Stimulated activated naive CD8-positive, alpha-beta T cell treated with anti-CD3 and anti-CD28 coated beads, Interleukin-15, Interleukin-2, amounts not matched to agents 100 ng/mL and 50 ng/mL, for 24 hours (primary cell): ENCODE measurements around the gene AGGF1.
"Not testable (repeated sequence)": the region's sequence is repeated elsewhere in the genome, so short reads cannot be mapped to it uniquely, and the experiment has no call there.

Experiments
- H3K27ac Mint-ChIP-seq: one replicate; pipeline ENCODE4 v1.8.0; 2021; ENCODE audit warnings: mild to moderate bottlenecking, mixed read lengths
- H3K27me3 Mint-ChIP-seq: one replicate; pipeline ENCODE4 v1.8.0; 2021; ENCODE audit warnings: mixed read lengths
- H3K36me3 Mint-ChIP-seq: one replicate; pipeline ENCODE4 v1.8.0; 2021; ENCODE audit warnings: low read depth, mixed read lengths
- H3K4me1 Mint-ChIP-seq: one replicate; pipeline ENCODE4 v1.8.0; 2021; ENCODE audit warnings: low read depth, mixed read lengths
- H3K4me3 Mint-ChIP-seq: one replicate; pipeline ENCODE4 v1.8.0; 2021; ENCODE audit warnings: mild to moderate bottlenecking, mixed read lengths
- H3K9me3 Mint-ChIP-seq: one replicate; pipeline ENCODE4 v1.8.0; 2021; ENCODE audit warnings: mixed read lengths

AGGF1 gene

GRCh38 chr5:77064040-77064439 is 33.8 kb downstream of the AGGF1 start:
- H3K9me3 Mint-ChIP-seq: no peaks in the 10 kb centered on the region
- no peak overlapping the region for H3K27ac Mint-ChIP-seq
- H3K4me3 Mint-ChIP-seq: no peak overlapping the region
- H3K36me3 Mint-ChIP-seq: peaks cover 74% of the 10 kb centered on the region
- H3K4me1 Mint-ChIP-seq: peaks cover 6% of the 10 kb centered on the region
- no peaks in the 10 kb centered on the region for H3K27me3 Mint-ChIP-seq

GRCh38 chr5:77065256-77065655 is 35.1 kb downstream of the AGGF1 start:
- Mint-ChIP-seq H3K9me3 (no peaks in the 10 kb centered on the region), H3K4me1 (peaks cover 6% of the 10 kb centered on the region), H3K36me3 (peaks cover 73% of the 10 kb centered on the region), H3K4me3 (no peak overlapping the region), H3K27ac (no peak overlapping the region), H3K27me3 (no peaks in the 10 kb centered on the region)

- Mint-ChIP-seq H3K4me3 (no peak overlapping the region), H3K9me3 (no peaks in the 10 kb centered on the region), H3K27ac (no peak overlapping the region), H3K4me1 (peaks cover 6% of the 10 kb centered on the region), H3K27me3 (no peaks in the 10 kb centered on the region), H3K36me3 (peaks cover 72% of the 10 kb centered on the region)
Measured at GRCh38 chr5:77066184-77066583, 36.0 kb downstream of the AGGF1 start.

- peaks cover 66% of the 10 kb centered on the region for H3K36me3 Mint-ChIP-seq
- H3K9me3 Mint-ChIP-seq: no peaks in the 10 kb centered on the region
Measured at GRCh38 chr5:77066823-77067442, 36.7 kb downstream of the AGGF1 start.

GRCh38 chr5:77073667-77074066 is 43.5 kb downstream of the AGGF1 start:
- H3K4me3 Mint-ChIP-seq: no peak overlapping the region
- no peak overlapping the region for H3K27ac Mint-ChIP-seq
- no peaks in the 10 kb centered on the region for H3K27me3 Mint-ChIP-seq
- peaks cover 11% of the 10 kb centered on the region for H3K4me1 Mint-ChIP-seq
- peaks cover 30% of the 10 kb centered on the region for H3K36me3 Mint-ChIP-seq
- no peaks in the 10 kb centered on the region for H3K9me3 Mint-ChIP-seq

More at GRCh38 chr5:77066823-77067442, 36.7 kb downstream of the AGGF1 start:
- Mint-ChIP-seq H3K4me3 (no peak overlapping the region), H3K27ac (no peak overlapping the region), H3K27me3 (no peaks in the 10 kb centered on the region), H3K4me1 (peaks cover 6% of the 10 kb centered on the region)

GRCh38 chr5:77074745-77075144 is 44.5 kb downstream of the AGGF1 start:
- H3K27me3 Mint-ChIP-seq: no peaks in the 10 kb centered on the region
- no peak overlapping the region for H3K4me3 Mint-ChIP-seq
- H3K27ac Mint-ChIP-seq: no peak overlapping the region
- peaks cover 21% of the 10 kb centered on the region for H3K36me3 Mint-ChIP-seq
- H3K9me3 Mint-ChIP-seq: no peaks in the 10 kb centered on the region
- H3K4me1 Mint-ChIP-seq: peaks cover 11% of the 10 kb centered on the region

GRCh38 chr5:77076961-77077828 is 47.0 kb downstream of the AGGF1 start:
- Mint-ChIP-seq H3K36me3 (peaks cover 16% of the 10 kb centered on the region), H3K9me3 (no peaks in the 10 kb centered on the region), H3K27ac (no peak overlapping the region), H3K4me3 (peak overlapping the region; percentile 70), H3K27me3 (no peaks in the 10 kb centered on the region), H3K4me1 (peaks cover 11% of the 10 kb centered on the region)

GRCh38 chr5:77077829-77078176 is 47.6 kb downstream of the AGGF1 start:
- H3K4me1 Mint-ChIP-seq: peaks cover 11% of the 10 kb centered on the region
- H3K36me3 Mint-ChIP-seq: peaks cover 19% of the 10 kb centered on the region
- H3K9me3 Mint-ChIP-seq: no peaks in the 10 kb centered on the region
- H3K27ac Mint-ChIP-seq: no peak overlapping the region
- H3K4me3 Mint-ChIP-seq: peak overlapping the region; percentile 45
- H3K27me3 Mint-ChIP-seq: no peaks in the 10 kb centered on the region

- H3K27ac Mint-ChIP-seq: not testable (repeated sequence)
- H3K4me1 Mint-ChIP-seq: peaks cover 18% of the 10 kb centered on the region
- H3K36me3 Mint-ChIP-seq: peaks cover 28% of the 10 kb centered on the region
Measured at GRCh38 chr5:77080479-77080878, 50.3 kb downstream of the AGGF1 start.

GRCh38 chr5:77080905-77081304 is 50.7 kb downstream of the AGGF1 start:
- no peak overlapping the region for H3K27ac Mint-ChIP-seq
- no peak overlapping the region for H3K4me3 Mint-ChIP-seq
- peaks cover 18% of the 10 kb centered on the region for H3K4me1 Mint-ChIP-seq
- no peaks in the 10 kb centered on the region for H3K27me3 Mint-ChIP-seq
- no peaks in the 10 kb centered on the region for H3K9me3 Mint-ChIP-seq
- H3K36me3 Mint-ChIP-seq: peaks cover 28% of the 10 kb centered on the region

More at GRCh38 chr5:77080479-77080878, 50.3 kb downstream of the AGGF1 start:
- H3K9me3 Mint-ChIP-seq, H3K4me3 Mint-ChIP-seq, H3K27me3 Mint-ChIP-seq: not testable (repeated sequence)

GRCh38 chr5:77082280-77082679 is 52.1 kb downstream of the AGGF1 start:
- no peak overlapping the region for H3K4me3 Mint-ChIP-seq
- H3K27me3 Mint-ChIP-seq: no peaks in the 10 kb centered on the region
- peaks cover 24% of the 10 kb centered on the region for H3K36me3 Mint-ChIP-seq
- H3K4me1 Mint-ChIP-seq: peaks cover 22% of the 10 kb centered on the region
- H3K9me3 Mint-ChIP-seq: no peaks in the 10 kb centered on the region
- H3K27ac Mint-ChIP-seq: no peak overlapping the region

GRCh38 chr5:77083088-77083487 is 52.9 kb downstream of the AGGF1 start:
- H3K4me3 Mint-ChIP-seq: no peak overlapping the region

GRCh38 chr5:77086368-77086688 is 56.1 kb downstream of the AGGF1 start:
- Mint-ChIP-seq H3K27ac (peak overlapping the region; percentile 96), H3K27me3 (no peaks in the 10 kb centered on the region), H3K4me3 (peak overlapping the region; percentile 89), H3K9me3 (no peaks in the 10 kb centered on the region), H3K36me3 (peaks cover 20% of the 10 kb centered on the region), H3K4me1 (peaks cover 27% of the 10 kb centered on the region)

More at GRCh38 chr5:77083088-77083487, 52.9 kb downstream of the AGGF1 start:
- H3K36me3 Mint-ChIP-seq: peaks cover 24% of the 10 kb centered on the region
- no peaks in the 10 kb centered on the region for H3K9me3 Mint-ChIP-seq
- H3K27ac Mint-ChIP-seq: no peak overlapping the region
- peaks cover 24% of the 10 kb centered on the region for H3K4me1 Mint-ChIP-seq
- no peaks in the 10 kb centered on the region for H3K27me3 Mint-ChIP-seq

GRCh38 chr5:77086689-77087483 is 56.7 kb downstream of the AGGF1 start, which contains the start of gene ZBED3:
Gene ZBED3, minus strand, starts transcription at chr5:77087285. Its CDS starts 9,407 bp downstream, at chr5:77077878.
- Mint-ChIP-seq H3K4me1 (peaks cover 27% of the 10 kb centered on the region), H3K27ac (peak within 1 kb of the TSS; percentile 96), H3K9me3 (no peaks in the 10 kb centered on the region), H3K27me3 (no peaks in the 10 kb centered on the region), H3K4me3 (peak within 1 kb of the TSS; percentile 89), H3K36me3 (peaks cover 20% of the 10 kb centered on the region)
